NCI-H526 (cell line): ENCODE results near the gene AKR1E2.

Experiments used
- DNase-seq, 2 experiments: peaks; one replicate each; lab custom pipeline; 2025; lab: John Stamatoyannopoulos, UW

The AKR1E2 gene

DNA sequence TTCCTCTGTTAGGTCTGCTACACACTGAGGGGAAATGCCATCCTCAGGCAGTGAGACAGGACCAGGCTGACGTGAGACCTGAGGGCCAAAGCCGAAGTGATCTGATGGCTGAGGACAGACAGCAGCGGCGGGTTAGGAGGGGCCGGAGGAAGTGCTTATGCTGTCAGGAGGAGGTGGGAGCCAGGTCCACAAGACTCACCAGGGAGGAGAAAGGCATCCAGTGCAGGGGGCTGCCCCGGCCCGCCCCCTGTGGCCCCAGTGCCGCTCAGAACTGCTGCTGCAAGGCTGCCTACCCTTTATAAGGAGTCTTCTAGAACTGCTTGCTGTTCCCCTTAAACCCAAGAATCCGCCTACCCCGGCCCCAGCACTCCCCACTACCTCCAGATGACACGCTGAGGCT, 19.8 kb downstream of the AKR1E2 start:
- no peak for DNase-seq

- DNase-seq, result no peak
Measured at GRCh38 chr10:4846775-4847174, 20.8 kb downstream of the AKR1E2 start.

- DNase-seq, result no peak
Measured at GRCh38 chr10:4847561-4848355, 21.8 kb downstream of the AKR1E2 start.

DNA sequence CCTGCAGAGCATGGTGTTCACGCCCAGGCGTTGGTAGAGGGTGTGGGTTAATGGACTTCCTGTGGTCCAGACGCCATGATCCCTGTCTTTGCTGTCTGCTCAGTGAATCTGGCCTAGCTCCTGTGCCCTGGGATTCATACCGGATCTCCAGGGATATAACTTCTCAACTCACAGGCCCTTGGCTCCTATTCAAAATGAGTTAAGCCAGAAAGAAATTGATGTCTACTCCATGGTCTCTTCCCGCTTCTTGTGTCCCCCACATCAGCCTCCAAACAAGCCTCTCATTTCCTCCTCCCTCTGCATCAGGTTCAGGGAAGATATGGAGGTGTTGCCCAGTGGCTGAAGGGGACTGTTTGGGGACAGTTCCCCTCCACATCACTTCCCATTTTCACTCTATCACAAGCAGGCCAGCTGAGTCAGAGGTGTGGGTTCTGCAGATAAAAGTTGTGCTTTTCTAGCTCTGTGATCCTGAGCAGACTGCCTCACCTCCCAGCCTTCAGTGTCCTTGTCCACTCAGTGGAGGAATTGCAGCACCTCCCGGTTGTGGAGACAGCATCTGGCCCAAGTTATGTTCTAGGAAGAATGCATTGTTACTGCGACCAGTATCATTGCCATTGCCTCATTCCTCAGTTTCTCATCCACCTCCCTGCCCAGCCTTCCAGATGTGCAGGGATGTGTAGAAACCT, 22.5 kb downstream of the AKR1E2 start:
- no peak for DNase-seq

- DNase-seq, result no peak
Measured at GRCh38 chr10:4849042-4849402, 23.0 kb downstream of the AKR1E2 start.

DNA sequence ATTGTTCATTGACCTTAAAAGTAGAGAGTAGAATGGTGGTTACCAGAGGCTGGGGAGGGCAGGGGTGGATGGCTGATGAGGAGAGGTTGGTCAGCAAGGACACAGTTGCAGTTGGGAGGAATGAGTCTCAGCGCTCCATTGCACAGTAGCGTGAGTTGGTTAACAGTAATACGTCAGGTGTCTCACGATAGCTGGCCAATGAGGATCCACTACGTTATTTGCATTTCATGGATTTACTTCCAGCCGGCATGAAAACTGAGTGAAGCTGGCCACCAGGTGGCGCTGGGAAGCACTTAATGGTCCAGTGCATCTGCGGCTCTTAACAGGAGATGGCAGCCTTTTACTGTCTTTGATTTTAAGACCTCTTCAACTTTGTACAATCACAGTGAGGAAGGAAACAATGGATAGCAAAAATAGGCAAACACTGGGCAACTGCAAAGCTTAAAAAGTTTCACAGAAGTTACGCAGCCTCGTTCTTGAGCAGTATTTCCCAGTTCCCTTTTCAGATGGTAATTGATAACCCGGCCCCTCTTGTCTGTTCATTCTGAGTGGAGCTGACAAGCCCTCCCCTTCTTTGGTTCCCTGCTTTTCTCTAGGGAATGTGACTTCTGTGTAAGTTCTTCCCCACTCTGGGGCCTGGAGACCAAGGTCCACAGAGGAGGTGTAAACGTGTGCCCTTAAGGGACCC, 23.7 kb downstream of the AKR1E2 start:
- peak; percentile 81 to 90 for DNase-seq

GRCh38 chr10:4850397-4850796, 24.4 kb downstream of the AKR1E2 start:
- DNase-seq, result no peak

- DNase-seq, result no peak
Measured at GRCh38 chr10:4851176-4851575, 25.2 kb downstream of the AKR1E2 start.

GRCh38 chr10:4851846-4852245, 25.8 kb downstream of the AKR1E2 start:
- no peak for DNase-seq

GRCh38 chr10:4865945-4866661, 40.1 kb downstream of the AKR1E2 start:
- DNase-seq, result no peak

- DNase-seq, result no peak
Measured at GRCh38 chr10:4867109-4867519, 41.1 kb downstream of the AKR1E2 start.

GRCh38 chr10:4867520-4868356, 41.7 kb downstream of the AKR1E2 start:
- no peak for DNase-seq

GRCh38 chr10:4868357-4868657, 42.3 kb downstream of the AKR1E2 start:
- DNase-seq, result no peak

- DNase-seq, result no peak
Measured at GRCh38 chr10:4882704-4883078, 56.7 kb downstream of the AKR1E2 start.

GRCh38 chr10:4883079-4883739, 57.2 kb downstream of the AKR1E2 start:
- no peak for DNase-seq

- DNase-seq, result no peak
Measured at GRCh38 chr10:4885162-4885561, 59.2 kb downstream of the AKR1E2 start.

DNA sequence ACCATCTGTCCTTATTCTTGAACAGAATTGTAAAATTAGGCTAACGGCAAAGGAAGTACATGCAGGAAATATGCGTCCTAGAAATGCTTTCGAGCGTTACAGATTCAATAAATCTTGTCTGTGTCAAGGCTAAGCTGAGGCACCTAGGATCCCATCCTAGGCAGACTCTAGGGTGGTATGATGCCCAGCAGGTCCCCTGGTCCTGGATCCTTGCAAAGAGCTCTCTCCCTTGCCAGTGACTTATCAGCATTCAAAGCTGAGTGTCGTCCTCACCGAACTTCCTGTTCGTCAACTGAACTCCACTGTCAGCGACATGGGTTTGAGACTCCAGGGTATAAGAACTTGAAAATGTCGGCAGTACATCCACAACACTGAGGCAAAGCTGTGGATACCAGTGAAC, 61.5 kb downstream of the AKR1E2 start:
- no peak for DNase-seq

GRCh38 chr10:4888236-4888635, 62.2 kb downstream of the AKR1E2 start:
- no peak for DNase-seq

DNA sequence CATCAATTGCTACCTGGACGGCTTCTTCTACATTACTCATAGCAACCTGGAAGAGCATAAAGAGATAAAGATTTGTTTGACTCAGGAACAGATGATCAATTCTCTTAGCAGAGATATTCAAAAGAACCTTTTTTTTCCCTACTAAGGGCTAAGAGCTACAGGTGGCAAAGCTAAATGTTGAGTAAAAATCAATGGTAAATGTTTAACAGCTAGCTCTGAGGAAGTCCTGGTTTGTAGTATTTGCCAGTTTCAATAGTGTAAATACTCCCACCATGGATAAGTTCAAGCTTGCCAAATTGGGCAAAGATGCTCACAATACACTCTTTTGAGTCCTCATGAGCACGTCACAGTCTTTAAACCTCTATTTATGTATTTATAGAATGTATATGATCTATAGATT, 64.0 kb downstream of the AKR1E2 start:
- no peak for DNase-seq

DNA sequence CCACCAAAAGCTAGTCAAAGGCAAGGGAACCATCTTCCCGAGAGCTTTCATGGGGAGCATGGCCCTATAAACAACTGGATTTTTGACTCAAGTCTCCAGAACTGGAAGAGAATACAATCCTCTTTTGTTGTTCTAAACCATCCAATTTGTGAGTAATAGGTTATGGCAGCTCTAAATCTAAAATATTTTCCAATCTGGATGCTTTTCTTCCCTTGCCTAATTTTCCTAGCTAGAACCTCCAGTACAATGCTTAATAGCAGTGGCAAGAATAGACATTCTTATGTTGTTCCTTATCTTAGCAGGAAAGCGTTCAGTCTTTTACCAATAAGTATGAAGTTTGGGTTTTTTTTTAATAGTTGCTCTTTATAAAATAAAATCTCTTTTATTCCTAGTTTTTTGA, 66.7 kb downstream of the AKR1E2 start:
- DNase-seq, result no peak

DNA sequence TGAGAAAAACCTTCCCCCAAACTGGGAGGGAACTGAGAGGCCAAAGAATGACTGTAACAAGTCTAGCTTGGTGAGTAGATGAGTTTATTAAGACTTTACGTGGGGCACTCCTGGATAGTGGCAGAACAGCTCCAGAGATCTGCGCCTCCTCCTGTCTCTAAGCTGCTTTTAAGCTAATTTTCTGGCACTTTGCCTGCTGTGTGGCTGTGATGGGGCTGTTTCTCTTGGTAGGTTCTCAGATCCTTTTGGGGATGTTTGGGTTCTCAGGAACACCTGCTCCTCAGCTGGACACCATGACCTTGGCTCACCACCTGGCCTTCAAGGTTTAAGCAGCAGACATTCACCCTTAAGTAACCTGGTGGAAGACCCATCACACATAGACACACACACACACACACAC, 68.3 kb downstream of the AKR1E2 start:
- DNase-seq, result no peak
